C4-2B (cell line): ENCODE results near the gene SCTR.

Experiments used
- ZFX ChIP-seq: fragments of 450-650 bp; IDR thresholded peaks from 2 replicates; pipeline ENCODE4 v1.6.1; 2017
- TF ChIP-seq, protein P1 (sequence below): fragments of 450-650 bp; conservative IDR thresholded peaks from 2 replicates; pipeline ENCODE4 v1.5.1; 2017; ENCODE audit warnings: mild to moderate bottlenecking

DNA sequence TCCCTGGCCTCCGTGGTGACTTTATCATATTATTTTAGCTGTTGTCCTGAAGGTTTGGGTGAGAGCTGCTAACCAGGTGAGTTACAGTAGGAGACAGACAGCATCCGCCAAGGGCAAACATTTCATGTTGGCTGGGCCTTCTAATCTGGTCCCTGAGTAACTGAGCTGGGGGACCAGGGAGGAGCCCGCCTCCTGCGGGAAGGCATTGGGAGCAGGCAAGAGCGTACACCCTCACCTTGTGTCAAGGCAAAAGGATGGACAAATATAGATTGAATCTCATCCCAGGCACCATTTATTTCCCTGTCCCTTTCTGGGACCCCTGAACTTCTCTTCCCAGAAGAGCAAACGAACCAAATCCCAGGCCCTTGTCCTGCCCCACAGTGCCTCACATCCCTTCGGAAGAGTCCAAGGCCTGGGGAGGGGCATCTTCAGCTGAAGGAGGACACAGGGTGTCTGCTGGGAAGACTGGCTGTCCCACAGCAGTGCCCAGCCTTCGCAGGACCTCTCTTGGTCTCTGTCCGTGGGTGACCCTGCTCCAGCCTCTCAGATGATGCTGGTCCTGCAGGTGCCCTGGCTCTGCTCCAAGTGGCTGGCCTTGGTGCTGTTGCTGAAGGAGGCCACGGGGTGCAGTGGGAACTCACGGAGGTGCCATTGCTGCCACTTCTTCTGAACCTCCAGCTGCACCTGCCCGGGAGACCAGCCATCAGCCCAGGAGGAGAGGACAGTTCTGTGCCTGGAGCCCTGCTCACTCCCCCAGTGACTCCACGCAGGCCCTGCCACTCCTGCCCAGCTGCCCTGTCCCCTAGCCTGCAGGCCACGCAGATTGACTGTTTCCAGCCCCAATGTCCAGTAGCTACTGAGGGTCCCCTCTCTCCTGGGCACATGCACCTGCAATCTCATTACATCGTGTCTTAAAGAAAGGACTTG, 84.4 kb downstream of the SCTR start:
- TF ChIP-seq, protein P1, sequence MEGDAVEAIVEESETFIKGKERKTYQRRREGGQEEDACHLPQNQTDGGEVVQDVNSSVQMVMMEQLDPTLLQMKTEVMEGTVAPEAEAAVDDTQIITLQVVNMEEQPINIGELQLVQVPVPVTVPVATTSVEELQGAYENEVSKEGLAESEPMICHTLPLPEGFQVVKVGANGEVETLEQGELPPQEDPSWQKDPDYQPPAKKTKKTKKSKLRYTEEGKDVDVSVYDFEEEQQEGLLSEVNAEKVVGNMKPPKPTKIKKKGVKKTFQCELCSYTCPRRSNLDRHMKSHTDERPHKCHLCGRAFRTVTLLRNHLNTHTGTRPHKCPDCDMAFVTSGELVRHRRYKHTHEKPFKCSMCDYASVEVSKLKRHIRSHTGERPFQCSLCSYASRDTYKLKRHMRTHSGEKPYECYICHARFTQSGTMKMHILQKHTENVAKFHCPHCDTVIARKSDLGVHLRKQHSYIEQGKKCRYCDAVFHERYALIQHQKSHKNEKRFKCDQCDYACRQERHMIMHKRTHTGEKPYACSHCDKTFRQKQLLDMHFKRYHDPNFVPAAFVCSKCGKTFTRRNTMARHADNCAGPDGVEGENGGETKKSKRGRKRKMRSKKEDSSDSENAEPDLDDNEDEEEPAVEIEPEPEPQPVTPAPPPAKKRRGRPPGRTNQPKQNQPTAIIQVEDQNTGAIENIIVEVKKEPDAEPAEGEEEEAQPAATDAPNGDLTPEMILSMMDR: no peak
- TF ChIP-seq ZFX: no peak
